ENCODE measurements around the gene OBP2A.
"Not testable (repeated sequence)": the region's sequence is repeated elsewhere in the genome, so short reads cannot be mapped to it uniquely, and the experiment has no call there.

The OBP2A gene

DNA sequence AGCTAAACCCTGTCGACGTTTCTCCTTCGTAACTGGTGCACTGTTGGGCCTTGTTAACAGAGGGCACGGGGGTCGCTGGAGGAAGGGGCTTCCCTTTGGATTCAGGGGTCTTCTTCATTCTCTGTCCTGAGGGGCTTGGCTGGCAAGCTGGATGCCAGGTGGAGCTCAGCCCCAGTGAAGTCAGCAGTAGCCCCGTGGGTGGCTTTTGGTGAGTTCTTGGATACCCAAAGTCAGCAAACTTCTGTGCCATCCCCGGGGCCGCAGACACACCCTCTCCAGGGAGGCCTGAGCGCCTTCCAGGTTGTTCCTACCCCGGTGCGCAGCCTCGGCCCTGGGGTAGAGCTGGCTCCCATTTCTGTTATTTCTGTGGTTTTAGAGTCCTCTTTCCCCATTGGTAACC, 12.3 kb upstream of the OBP2A start:
- Mint-ChIP-seq H3K27me3 (peaks cover 24% of the 10 kb centered on the region), H3K4me1 (ENCODE audit: low read depth) (no peaks in the 10 kb centered on the region), H3K36me3 (no peaks in the 10 kb centered on the region), H3K9me3 (ENCODE audit: low read depth) (no peaks in the 10 kb centered on the region), H3K4me3 (no peak overlapping the region), H3K27ac (no peak overlapping the region)

DNA sequence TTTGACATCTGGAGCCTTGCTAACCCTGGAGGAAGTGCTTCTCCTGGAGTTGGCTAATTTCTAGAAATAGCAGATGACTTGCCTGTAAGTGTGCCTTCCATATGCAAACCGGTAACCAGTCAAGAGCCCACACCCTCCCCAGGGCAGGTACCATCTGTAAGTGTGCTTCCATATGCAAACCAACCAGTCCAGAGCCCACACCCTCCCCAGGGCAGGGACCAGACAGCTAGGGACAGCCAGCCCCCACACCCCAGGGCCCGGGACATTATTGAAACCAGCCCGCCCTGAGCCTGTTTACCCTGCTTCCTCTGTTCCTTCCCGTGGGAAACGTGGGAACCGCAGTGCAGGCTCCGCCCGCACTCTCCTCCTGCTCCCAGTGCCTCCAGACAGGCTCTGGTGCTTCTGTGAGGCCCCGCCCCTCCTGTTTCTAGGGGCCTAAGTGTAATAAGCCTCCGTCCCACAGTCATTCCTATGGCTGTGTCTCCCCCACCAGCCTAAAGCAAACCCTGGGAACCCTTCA, 11.7 kb upstream of the OBP2A start:
- H3K4me1 Mint-ChIP-seq (ENCODE audit: low read depth); H3K36me3 Mint-ChIP-seq; H3K9me3 Mint-ChIP-seq (ENCODE audit: low read depth); H3K4me3 Mint-ChIP-seq; H3K27ac Mint-ChIP-seq: not testable (repeated sequence)
- H3K27me3 Mint-ChIP-seq, result peaks cover 24% of the 10 kb centered on the region

DNA sequence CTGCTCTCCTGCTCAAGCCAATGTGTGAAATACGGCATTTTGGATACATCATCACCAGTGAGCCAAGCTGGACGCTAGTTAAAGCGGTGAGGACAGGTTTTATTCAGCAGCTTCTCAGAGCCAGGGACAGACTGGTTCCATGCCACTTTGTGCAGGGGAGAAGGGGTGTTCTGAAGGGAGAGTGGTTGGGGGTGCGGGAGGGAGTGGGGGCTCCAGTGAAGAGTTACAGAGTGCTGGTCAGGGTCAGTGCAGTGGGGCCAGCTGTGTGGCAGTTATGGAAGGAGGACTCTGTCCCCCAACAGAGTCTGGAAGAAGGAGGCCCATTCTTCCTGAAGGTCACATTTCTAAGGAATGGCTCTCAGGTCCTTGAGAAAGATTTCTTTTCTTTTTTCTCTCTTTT, 11.1 kb upstream of the OBP2A start:
- not testable (repeated sequence) for H3K4me1 Mint-ChIP-seq (ENCODE audit: low read depth); H3K9me3 Mint-ChIP-seq (ENCODE audit: low read depth); H3K4me3 Mint-ChIP-seq; H3K36me3 Mint-ChIP-seq; H3K27ac Mint-ChIP-seq
- H3K27me3 Mint-ChIP-seq, result peaks cover 24% of the 10 kb centered on the region

DNA sequence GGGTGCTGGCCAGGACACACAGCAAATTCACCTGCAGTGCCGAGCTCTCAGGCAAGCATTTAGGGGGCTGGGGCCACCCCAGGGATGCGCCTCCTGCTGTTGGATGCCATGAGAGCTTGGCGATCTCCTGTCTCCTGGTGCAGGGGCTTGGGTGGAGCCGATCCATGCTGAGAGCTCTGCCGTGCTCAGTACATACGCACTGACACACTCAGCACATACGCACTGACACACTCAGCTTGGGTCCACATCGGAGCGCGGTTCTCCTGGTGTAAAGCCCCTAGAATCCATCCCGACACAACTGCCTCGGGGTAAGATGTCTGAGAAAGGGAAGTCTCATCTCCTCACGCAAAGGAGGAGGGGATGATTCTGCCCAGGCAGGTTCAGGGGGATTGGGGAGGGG, 10.3 kb upstream of the OBP2A start:
- not testable (repeated sequence) for H3K27ac Mint-ChIP-seq

DNA sequence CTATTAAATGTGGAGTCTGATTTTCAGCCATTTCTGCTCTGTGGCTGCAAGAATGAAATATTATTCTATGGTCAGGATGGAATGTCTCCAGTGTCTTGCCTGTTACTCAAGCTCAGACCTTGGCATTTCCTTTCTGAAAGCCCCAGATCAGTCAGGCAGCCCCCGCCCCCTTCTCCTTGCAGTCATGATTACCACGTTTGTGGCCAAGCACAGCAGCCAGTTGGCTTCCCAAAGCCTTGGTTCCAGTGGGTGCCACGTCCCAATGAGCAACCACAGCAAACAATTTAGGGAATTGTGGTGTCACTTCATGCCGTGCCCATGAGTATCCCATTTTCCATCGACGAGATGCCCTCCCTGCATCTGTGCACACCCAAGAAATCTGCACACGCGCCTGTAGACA, 9.7 kb upstream of the OBP2A start:
- Mint-ChIP-seq H3K36me3 (no peaks in the 10 kb centered on the region), H3K27me3 (peaks cover 20% of the 10 kb centered on the region), H3K4me1 (ENCODE audit: low read depth) (no peaks in the 10 kb centered on the region), H3K9me3 (ENCODE audit: low read depth) (no peaks in the 10 kb centered on the region), H3K27ac (no peak overlapping the region), H3K4me3 (no peak overlapping the region)

More for the DNA sequence above, 10.3 kb upstream of the OBP2A start:
- H3K4me1 Mint-ChIP-seq (ENCODE audit: low read depth); H3K36me3 Mint-ChIP-seq; H3K9me3 Mint-ChIP-seq (ENCODE audit: low read depth); H3K4me3 Mint-ChIP-seq: not testable (repeated sequence)
- peaks cover 23% of the 10 kb centered on the region for H3K27me3 Mint-ChIP-seq

DNA sequence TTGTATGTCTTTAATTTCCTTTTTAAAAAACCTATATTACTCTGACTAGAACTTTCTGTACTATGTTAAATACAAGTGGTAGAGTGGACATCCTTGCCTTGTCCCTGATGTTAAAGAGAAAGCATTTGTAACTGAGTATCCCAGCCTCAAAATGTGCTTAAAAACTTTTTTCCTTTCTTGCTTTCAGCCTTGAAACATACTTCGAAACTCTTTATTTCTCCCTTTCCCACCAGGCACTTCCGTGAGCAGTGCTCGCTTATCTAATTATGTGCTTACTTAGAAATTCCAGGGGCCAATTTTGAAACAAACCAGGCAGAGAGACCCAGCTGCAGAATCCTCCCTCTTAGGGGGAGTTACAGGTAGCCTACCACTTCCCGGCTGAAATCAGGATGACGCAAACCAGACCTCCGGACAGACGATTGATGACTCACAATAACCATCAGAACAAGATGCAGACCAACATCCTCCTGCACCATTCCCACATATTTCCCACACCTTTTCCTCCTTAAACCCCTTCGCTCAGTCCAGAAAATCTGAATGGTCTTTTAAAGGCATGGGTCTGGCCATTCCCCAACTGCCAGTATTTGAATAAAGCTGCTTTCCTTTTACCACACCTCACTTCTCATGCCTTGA, 2.5 kb upstream of the OBP2A start:
- not testable (repeated sequence) for H3K27me3 Mint-ChIP-seq; H3K4me3 Mint-ChIP-seq; H3K4me1 Mint-ChIP-seq (ENCODE audit: low read depth); H3K9me3 Mint-ChIP-seq (ENCODE audit: low read depth); H3K27ac Mint-ChIP-seq; H3K36me3 Mint-ChIP-seq

DNA sequence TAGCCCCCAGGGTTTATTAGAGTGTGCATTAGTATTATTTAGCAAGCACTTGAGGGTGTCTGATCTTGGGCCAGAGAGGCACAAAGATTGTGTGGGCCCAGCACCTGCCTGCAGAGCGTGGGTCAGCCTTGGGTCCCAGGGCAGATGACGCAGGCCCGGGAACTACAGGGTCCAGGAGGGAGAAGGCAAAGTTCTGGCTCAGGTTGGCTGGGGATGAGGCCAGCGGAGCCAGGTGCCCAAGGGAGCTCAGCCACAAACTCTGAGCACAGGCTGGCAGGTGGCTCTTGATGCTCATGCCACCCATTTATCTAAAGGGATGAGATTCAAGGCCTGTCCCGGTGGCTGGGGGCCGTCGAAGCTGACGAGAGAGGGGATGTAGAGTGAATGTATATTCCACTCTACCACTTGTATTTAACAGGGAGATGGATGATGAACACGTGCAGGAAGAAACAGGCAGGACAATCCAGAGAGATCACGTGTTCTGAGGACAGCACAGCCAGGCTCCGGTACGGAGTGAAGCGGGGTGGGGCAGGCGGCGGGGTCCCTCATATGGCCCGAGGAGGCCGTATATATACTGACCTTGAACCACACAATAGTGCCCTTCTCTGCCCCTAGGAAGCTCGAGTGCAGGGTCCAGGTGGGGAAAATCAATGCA, 818 bp upstream of the OBP2A start:
- Mint-ChIP-seq H3K27me3 (peaks cover 2% of the 10 kb centered on the region), H3K4me3 (no peak overlapping the region), H3K36me3 (no peaks in the 10 kb centered on the region), H3K27ac (no peak overlapping the region), H3K4me1 (ENCODE audit: low read depth) (no peaks in the 10 kb centered on the region), H3K9me3 (ENCODE audit: low read depth) (no peaks in the 10 kb centered on the region)

DNA sequence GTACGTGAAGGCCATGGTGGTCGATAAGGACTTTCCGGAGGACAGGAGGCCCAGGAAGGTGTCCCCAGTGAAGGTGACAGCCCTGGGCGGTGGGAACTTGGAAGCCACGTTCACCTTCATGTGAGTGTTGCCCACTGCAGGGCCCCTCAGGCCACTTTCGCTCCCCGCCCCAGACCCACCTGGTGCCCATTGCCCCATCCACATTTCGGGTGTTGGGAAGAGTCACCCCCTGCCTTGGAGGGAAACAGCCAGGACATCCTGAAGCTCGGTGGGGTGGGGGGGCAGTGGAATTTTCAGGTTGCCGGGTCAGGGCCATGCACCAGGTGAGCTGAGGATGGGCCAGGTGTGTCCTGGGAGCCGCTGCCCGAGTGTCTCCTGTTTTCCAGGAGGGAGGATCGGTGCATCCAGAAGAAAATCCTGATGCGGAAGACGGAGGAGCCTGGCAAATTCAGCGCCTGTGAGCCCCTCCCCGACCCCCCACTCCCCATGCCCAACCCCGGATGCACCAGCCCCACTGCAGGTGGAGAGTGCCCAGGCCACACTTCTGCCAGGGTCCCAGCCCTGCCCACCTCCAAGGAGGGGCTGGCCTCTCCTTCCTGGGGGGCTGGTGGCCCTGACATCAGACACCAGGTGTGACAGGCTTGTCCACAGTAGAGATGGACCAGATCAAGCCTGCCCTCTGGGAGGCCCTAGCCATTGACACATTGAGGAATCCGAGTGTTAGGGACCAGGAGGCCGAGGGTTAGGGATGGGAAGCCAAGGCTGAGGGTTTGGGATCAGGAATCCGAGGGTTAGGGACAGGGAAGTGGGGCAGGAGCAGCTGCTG, 1.1 kb downstream of the OBP2A start:
- H3K27me3 Mint-ChIP-seq; H3K9me3 Mint-ChIP-seq (ENCODE audit: low read depth); H3K36me3 Mint-ChIP-seq; H3K4me3 Mint-ChIP-seq; H3K4me1 Mint-ChIP-seq (ENCODE audit: low read depth); H3K27ac Mint-ChIP-seq: not testable (repeated sequence)

DNA sequence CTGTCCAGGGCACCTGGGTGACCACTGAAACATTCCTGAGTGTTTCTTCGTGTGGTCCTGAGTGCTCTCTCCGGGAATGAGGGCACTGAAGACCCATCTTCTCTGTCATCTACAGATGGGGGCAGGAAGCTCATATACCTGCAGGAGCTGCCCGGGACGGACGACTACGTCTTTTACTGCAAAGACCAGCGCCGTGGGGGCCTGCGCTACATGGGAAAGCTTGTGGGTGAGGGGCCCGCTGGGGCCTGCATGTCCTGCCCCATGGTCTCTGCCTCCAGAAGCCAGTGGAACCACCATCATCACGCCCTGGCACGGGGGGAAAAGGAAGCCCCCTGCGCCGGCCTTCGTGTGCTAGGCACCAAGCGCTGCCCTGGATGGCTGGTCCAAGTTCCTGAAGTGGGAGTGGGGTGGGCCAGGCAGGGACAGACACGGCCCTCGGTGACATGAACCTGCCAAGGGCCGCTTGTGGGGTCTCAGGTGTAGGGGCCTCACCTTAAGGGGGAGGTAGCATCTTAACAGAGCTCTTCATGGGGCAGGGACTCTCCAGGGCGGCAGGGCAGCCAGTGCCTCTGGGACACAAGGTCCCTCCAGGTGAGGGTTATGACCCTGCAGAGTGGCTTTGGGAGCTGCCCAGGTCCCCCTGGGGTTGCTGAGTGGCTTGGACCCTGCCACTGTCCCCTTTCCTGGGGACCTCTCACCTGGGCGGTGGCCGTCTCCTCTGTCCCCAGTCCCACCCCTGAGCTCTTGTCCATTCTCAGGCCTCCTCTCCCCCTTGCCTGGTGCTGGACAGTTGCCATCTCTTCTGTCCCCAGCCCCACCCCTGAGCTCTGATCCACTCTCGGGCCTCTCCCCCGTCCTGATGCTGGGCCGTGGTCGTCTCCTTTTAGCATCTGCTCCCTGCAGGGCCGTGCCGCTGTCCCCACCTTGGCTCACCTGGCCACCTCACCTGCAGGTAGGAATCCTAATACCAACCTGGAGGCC, 2.1 kb downstream of the OBP2A start:
- H3K4me1 Mint-ChIP-seq (ENCODE audit: low read depth), result no peaks in the 10 kb centered on the region
- no peaks in the 10 kb centered on the region for H3K9me3 Mint-ChIP-seq (ENCODE audit: low read depth)
- H3K36me3 Mint-ChIP-seq, result no peaks in the 10 kb centered on the region
- H3K27ac Mint-ChIP-seq, result no peak overlapping the region
- H3K4me3 Mint-ChIP-seq, result no peak overlapping the region
- peaks cover 2% of the 10 kb centered on the region for H3K27me3 Mint-ChIP-seq

DNA sequence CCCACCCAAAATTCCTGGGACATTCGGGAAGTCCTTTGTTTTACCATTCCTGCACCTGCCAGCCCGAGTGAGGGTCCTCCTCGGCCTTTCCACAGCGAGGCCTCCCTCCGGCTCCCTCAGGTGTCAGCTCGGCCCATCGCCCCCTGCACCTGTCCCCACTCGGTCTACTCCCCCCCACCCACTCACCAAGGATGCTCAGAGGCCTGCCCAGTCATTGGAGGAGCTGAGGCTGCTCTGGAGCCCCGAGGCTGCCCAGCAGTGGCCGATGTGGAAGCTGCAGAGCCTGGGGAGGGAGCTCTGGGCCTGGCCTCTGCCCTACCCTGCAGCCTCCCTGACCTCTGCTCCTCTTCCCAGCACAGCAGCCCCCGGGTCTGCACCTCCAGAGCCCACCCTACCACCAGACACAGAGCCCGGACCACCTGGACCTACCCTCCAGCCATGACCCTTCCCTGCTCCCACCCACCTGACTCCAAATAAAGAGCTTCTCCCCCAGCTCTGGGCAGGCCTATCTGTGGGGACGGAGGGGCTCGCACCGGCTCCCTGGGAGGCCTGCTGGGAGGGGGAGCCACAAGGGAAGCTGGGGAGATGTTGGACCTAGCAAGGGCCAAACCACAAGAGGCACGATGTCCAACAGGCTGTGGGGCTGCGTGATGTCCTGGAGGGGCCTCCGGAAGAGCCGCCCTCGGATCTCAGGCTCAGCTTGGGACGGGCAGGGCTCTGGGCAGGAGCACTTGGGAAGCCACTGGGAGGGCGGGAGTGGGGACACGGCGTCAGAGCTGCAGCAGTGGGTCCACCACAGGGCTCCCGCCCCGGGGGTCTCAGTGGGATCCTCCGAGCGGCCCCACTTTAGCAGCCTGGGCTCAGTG, 3.8 kb downstream of the OBP2A start:
- not testable (repeated sequence) for H3K27me3 Mint-ChIP-seq; H3K9me3 Mint-ChIP-seq (ENCODE audit: low read depth); H3K4me3 Mint-ChIP-seq; H3K4me1 Mint-ChIP-seq (ENCODE audit: low read depth); H3K36me3 Mint-ChIP-seq; H3K27ac Mint-ChIP-seq

DNA sequence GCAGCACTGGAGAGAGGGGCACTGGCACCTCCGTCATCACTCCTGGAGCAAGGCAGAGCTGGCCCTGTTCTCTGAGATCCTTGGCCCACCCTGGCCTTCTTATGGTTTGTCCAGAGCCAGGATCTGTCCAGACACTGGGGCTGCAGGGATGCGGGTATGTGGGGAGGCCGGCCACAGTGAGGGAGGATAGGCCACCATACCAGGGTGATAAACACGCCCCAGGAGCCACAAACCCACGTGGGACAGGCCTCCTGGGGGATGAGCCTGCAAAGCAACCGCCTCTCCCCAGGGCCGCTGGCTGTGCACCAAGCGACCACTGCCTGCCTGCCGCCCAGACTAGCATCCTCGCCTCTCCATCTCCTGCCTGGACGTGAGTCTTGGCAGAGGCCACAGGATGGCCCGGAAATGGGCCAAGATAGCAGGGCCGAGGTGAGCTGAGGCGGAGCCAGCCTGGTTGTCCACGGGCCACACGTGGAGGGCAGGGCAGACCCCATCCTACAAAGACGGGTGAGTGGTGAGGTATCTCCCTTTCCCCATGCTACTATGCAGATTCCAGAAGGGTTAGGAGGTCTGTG, 4.5 kb downstream of the OBP2A start:
- Mint-ChIP-seq H3K27ac (no peak overlapping the region), H3K27me3 (no peaks in the 10 kb centered on the region), H3K4me3 (no peak overlapping the region), H3K36me3 (no peaks in the 10 kb centered on the region), H3K4me1 (ENCODE audit: low read depth) (no peaks in the 10 kb centered on the region), H3K9me3 (ENCODE audit: low read depth) (no peaks in the 10 kb centered on the region)

DNA sequence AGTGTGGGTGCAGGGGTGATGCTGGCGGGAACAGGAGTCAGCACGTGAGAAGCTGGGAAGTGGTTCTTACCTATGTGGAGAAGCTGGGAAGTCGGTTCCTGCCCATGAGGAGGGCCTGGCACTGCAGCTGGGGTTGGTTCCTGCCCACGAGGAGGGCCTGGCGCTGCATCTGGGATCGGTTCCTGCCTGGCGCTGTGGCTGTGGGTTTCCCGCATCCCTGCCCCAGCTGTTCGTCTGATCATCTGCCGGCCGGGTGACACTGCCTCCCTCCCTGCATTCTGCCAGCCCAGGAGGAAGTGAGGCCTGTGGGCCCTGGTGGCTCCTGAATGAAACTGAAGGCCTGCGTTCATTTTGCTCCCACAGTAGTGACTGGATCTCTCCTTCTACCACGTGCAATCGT, 5.1 kb downstream of the OBP2A start:
- no peaks in the 10 kb centered on the region for H3K4me1 Mint-ChIP-seq (ENCODE audit: low read depth)
- H3K4me3 Mint-ChIP-seq, result no peak overlapping the region
- H3K9me3 Mint-ChIP-seq (ENCODE audit: low read depth), result no peaks in the 10 kb centered on the region
- H3K27ac Mint-ChIP-seq, result no peak overlapping the region
- no peaks in the 10 kb centered on the region for H3K27me3 Mint-ChIP-seq
- H3K36me3 Mint-ChIP-seq, result no peaks in the 10 kb centered on the region

DNA sequence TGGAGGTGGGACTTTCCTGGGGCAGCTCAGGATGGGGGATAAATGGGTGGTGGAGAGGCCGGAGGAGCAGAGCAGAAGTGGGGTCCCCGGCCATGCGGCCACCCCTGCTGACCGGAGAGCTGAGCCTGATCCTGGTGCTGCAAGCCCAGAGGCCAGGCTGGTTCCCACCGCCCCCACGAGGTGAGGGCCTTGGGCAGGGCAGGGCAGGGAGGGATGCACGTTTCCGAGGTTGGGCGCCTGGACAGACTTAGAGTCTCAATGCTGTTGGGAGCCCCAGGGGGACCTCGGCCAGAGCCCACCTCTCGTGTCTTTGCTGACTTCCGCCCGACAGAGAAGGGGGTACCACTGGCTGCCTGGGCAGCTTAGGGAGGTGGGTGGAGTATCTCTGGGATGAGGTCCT, 5.5 kb downstream of the OBP2A start:
- H3K4me3 Mint-ChIP-seq, result no peak overlapping the region
- no peaks in the 10 kb centered on the region for H3K36me3 Mint-ChIP-seq
- no peaks in the 10 kb centered on the region for H3K4me1 Mint-ChIP-seq (ENCODE audit: low read depth)
- H3K9me3 Mint-ChIP-seq (ENCODE audit: low read depth), result no peaks in the 10 kb centered on the region
- H3K27ac Mint-ChIP-seq, result no peak overlapping the region
- no peaks in the 10 kb centered on the region for H3K27me3 Mint-ChIP-seq
